NCI-H1930 (cell line): ENCODE measurements around the gene RPS18.
"Not testable (repeated sequence)": the region's sequence is repeated elsewhere in the genome, so short reads cannot be mapped to it uniquely, and the experiment has no call there.

ENCODE experiments used
- DNase-seq, 2 experiments: peaks; one replicate each; lab custom pipeline; 2025; lab: John Stamatoyannopoulos, UW

The RPS18 gene

DNA sequence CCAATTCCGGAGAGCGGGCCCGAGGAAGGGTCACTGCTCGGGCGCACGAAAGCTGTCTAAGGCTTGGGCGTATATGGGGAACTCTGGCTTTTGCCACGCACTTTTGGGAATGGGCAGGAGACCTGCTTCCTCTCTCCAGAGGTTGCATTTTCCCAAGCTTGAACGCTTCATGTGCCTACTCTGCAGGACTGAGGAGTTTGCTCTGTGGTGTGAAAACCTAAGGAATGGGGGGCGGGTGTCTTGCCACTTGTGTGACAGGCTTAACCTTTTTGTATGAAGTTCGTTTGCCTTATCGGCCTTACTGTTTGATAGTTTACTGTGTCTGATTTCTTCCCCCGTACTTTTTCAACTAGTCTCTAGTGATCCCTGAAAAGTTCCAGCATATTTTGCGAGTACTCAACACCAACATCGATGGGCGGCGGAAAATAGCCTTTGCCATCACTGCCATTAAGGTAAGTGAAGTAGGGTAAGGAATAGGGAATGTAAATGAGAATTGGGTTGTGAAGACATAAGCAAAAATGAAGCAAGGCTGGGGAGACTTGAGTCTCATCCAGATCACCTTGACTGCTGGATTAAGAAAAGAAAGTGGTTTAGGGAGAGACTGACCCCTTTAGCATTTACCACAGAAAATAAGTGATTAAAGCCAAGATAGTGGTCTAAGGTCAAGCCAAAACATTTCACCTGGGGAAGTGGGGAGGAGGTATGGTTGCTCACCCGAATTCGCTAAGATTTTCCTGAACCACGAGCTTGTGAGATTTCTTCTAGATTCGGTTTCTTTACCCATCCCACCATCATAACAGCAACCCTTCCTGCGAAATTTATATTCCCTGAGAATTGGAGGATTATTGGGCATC is 627 bp downstream of the RPS18 start:
- no peak for DNase-seq

DNA sequence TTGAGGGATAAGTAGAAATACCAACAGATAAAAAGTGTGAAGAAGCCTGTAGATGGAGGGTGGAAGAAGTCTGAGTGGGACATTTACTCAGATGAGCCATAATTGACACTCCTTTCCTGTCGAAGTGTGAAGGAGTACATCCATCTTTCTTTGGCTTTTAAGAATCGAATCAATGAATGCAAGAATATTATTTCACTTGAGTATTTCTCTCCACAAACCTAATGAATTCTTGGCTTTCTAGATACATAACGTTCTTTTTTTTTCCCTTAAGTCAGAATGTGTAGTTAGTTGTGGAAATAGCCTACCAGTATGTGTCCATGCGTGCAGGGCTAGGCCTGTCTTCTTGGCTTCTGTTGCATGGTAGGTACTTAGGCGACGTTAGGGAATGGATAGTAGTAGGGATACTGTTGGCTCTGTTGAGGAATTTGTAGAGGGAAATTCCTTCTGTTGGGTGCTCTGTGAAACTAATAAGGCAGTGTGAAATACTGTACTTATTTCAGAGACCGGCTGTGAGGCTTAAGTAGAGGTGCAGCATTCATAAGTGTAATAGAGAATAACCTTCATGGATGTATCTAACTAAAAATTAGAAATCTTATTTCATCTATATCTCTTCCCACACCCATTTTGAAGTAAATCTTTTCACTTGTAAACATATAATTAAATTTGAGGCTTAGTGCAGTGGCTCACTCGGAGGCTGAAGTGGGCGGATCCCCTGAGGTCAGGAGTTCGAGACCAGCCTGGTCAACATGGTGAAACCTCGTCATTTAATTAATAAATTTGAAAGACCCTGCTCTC is 1.5 kb downstream of the RPS18 start:
- no peak for DNase-seq

DNA sequence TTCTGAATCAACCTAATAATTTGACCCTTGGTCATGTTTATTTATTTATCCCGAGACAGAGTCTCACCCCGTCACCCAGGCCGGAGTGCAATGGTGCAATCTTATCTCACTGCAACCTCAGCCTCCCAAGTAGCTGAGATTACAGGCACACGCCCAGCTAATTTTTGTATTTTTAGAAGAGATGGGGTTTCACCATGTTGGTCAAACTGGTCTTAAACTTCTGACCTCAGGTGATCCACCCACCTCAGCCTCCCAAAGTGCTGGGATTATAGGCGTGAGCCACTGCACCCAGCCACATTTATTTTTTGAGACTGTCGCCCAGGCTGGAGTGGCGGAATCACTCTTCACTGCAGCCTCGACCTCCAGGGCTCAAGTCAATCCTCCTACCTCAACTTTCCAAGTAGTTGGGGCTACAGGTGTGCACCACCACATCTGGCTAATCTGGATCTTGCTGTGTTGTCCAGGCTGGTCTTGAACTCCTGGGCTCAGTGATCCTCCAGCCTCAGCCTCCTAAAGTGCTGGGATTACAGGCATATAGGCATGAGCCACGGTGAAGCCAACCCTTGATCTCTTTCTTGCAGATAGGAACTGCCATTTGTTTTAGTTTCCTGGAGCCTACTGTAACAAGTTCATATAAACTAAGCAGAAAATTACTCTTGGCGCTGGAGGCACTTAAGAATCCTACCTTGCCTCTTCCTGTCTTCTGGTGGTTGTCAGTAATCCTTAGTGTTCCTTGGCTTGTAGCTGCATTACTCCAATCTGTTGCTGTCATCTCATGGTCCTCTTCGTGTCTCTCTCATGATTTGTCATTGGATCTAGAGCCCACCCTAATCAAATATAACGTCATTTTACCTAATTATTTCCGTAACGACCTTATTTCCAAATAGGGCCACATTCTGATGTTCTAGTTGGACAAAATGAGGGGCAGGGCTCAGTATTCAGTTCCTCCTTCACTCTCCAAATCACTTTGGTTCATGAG is 2.3 kb downstream of the RPS18 start:
- no peak for DNase-seq

DNA sequence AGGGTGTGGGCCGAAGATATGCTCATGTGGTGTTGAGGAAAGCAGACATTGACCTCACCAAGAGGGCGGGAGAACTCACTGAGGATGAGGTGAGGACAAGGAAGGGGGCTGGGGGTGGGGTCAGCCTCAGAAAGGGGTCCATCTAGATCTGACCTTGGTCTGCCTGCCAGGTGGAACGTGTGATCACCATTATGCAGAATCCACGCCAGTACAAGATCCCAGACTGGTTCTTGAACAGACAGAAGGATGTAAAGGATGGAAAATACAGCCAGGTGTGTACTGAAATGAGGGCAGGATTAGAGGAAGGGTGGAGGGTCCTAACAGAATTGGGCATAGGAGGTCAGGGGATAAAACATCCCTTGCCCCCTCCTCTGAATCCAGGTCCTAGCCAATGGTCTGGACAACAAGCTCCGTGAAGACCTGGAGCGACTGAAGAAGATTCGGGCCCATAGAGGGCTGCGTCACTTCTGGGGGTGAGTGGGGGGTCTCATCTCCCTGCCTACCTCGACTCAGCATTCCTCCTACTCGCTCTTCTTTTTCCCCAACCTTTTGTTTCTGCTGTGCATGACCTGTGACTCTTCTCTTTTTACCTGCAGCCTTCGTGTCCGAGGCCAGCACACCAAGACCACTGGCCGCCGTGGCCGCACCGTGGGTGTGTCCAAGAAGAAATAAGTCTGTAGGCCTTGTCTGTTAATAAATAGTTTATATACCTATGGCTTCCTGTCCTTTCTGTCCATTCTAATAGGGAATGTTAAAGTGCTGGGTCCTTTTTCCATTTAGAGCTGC is 4.1 kb downstream of the RPS18 start:
- DNase-seq: not testable (repeated sequence)

DNA sequence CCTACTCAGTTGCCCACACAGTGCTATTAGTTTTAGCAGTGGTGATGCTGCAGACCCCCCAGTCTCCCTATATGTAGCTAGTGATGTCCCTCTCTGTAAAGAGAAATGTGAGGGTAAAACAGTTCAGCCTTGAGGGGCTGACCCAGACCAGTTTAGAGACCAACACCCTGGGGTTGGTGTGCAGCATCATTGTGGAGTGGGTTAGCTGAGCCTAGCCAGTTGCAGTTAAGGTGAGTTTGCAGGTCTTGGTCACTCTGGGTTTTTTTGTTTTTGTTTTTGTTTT is 4.6 kb downstream of the RPS18 start:
- no peak for DNase-seq

DNA sequence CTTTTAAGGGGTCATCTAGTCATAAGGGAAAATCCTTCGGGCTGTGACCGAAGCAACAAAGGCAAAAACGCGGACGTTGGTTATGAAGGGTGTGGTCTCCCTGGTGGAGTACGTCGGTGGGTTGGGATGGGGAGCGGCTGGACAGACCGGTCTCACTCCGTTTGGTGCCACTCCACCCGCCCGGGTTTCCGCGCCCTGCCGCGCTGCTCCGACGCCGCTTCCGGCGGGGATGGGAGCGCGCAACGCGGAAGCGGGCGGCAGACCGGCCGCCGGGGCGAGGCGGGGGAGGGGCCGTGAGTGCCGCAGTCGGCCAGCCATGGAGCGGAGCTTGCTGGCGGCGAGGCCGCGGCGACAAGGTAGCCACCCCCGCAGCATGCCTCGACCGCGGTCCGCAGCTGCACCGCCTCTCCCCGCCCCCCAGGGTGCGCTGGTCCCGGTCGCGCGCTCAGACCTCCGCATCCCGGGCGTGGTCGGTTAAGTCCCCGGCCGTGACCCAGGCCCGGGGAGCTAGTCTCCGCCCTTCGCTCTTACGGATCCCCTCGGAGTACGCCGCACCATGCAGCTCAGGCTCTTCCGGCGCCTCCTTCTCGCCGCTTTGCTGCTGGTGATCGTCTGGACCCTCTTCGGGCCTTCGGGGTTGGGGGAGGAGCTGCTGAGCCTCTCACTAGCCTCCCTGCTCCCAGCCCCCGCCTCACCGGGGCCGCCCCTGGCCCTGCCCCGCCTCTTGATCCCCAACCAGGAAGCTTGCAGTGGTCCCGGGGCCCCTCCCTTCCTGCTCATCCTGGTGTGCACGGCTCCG is 5.2 kb downstream of the RPS18 start, which contains the start of gene B3GALT4:
TSS of gene B3GALT4 (plus strand) at position 260 of the 799 bp plus-strand sequence. CDS start at position 557, 297 bp downstream.
- peak; percentile 59 to 83 for DNase-seq

DNA sequence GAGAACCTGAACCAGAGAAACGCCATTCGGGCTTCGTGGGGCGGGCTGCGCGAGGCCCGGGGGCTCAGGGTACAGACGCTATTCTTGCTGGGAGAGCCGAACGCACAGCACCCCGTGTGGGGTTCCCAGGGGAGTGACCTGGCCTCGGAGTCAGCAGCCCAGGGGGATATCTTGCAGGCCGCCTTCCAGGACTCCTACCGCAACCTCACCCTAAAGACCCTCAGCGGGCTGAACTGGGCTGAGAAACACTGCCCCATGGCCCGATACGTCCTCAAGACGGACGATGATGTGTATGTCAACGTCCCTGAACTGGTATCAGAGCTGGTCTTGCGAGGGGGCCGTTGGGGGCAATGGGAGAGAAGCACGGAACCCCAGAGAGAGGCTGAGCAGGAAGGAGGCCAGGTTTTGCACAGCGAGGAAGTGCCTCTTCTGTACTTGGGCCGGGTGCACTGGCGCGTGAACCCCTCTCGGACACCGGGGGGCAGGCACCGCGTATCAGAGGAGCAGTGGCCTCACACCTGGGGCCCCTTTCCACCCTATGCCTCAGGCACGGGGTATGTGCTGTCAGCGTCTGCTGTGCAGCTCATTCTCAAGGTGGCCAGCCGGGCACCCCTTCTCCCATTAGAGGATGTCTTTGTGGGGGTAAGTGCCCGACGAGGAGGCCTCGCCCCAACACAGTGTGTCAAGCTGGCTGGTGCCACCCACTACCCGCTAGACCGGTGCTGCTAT is 6.0 kb downstream of the RPS18 start:
- no peak for DNase-seq

DNA sequence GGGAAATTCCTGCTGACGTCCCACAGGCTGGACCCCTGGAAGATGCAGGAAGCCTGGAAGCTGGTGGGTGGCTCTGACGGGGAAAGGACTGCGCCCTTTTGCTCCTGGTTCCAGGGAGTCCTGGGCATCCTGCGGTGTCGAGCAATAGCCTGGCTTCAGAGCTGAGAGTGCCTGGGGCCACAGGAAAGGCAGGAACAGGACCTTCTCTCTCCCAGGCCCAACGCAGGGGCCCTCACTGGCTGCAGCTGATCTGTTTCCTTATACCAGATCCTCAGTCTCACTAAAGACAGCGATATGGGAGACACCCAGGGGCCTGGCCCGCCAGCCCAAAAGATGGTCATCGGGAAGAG is 6.5 kb downstream of the RPS18 start:
- no peak for DNase-seq

DNA sequence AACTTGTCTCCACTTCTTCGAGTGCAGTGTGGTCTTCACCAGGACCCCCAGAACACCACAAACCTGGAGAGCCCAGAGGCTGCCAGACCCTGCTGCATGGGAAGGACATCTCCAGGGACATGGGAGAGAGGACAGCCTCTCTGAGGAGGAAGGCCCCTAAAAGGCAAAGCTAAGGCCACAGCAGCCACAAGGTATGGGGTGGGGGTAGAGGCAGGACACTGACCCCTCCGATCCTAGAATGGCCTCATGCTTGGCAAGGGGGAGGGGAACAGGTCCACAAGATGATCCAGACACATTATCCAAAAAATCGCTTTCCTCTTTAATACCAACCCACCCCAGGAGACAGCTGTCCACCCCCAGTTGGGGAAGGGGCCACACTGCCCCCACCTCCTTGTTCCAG is 6.9 kb downstream of the RPS18 start:
- DNase-seq: no peak

DNA sequence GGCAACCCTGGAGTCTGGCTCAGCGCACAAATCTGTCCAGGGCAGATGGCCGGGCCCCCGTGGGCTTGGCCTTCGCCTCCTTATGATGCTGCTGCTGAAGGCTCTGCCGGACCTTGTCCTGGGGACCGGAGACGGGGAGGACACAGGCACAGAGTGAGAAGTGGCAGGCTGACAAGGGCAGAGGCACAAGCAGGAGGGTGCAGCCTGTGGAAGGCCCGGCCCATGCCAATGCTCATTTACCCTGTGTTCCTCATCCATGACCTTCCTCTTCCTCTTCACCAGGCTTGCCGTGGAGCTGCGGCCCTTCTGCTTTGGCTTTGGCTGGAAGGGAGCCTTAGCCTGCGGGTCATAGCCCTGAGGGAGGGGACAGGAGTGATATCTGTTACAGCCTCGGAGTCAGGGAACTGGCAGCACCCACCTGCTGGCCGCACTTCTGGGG is 7.4 kb downstream of the RPS18 start:
- no peak for DNase-seq

DNA sequence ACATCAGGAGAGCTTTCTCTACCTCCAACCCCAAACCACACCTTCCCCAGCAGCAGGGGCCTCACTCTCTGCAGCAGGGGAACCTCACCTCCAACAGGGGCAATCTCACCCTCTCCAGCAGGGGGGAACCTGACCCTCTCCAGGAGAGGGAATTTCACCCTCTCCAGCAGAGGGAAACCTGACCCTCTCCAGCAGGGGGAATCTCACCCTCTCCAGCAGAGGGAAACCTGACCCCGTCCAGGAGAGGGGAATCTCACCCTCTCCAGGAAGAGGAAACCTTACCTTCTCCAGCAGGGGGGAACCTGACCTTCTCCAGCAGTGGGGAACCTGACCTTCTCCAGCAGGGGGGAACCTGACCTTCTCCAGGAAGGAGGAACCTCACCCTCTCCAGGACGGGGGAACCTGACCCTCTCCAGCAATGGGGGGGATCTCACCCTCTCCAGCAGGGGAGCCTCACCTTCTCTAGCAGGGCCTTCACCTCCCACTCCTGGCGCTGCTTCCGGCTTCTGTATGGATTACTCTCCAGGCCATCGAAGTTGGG is 8.2 kb downstream of the RPS18 start:
- DNase-seq: peak; percentile 8 to 48

DNA sequence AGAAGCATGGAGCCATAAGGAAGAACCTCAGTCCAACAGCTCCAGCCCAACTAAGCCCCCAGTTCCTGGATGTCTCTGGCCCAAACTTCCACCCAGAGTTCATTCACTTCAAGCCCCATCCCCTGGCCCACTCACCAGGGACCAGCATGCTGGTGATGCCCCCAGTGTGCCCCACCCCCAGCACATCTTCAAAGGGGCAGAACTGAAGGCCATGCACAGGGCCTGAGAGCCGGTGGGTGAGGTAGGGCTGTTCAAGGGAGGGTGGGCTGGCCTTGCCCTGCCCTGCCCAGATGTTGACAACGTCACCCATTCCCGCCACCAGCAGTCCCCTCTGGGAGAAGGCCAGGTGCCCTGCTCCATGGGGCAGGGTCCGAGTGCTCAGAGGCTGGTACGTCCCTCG is 8.7 kb downstream of the RPS18 start:
- no peak for DNase-seq

DNA sequence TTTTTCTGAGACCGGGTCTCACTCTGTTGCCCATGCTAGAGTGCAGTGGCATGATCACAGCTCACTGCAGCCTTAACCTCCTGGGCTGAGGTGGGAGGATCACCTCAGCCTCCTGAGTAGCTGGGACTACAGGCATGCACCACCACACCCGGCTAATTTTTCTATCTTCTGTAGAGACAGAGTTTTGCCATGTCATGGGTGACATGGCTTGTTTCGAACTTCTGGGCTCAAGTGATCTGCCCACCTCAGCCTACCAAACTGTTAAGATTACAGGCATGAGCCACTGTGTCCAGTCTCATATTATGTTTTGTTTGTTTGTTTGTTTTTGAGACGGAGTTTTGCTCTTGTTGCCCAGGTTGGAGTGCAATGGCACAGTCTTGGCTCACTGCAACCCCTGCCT is 13.3 kb downstream of the RPS18 start:
- DNase-seq: not testable (repeated sequence)

DNA sequence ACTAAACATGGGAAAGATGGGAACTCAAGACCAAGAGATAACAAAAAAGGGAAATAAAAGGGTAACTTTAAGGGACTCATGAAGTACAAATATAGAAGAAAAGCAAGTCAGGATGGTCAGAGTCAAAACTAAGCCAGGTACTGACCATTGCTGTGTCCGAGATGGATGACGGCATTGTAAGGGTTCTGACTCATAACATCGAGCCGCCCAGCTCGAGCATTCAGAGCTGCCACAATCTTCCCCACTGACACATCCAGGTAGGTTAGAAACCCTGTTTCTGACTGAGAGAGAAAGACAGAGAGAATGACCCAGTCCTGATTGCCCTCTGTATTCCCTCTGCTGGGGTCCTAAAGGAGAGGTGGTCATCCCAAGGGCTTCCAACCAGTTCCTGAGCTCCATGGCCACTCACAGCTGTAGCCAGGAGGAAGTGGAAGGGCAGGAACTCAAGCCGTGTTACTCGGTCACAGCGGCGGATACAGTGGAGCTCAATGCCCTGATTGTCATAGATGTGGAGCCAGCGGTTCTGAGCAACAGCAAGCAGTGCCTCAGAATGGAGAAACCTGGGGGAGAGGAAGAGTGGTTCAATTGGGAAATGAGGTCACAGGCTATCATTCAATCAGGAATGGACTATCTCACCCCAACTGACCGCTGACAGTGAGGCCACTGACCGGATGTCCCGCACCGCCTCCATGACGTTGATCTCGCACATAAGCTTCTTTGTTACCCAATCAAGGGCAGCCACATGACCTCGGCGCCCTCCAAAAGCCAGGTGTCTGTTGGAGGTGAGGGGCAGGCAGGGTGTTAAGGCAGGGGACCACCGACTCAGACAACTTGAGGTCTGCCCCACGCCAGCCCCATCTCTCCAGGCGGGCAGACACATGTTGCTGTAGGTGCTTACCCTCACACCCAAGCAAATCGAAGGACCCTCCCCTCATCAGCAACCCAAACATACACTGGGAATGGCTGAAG is 15.4 kb downstream of the RPS18 start:
- no peak for DNase-seq

DNA sequence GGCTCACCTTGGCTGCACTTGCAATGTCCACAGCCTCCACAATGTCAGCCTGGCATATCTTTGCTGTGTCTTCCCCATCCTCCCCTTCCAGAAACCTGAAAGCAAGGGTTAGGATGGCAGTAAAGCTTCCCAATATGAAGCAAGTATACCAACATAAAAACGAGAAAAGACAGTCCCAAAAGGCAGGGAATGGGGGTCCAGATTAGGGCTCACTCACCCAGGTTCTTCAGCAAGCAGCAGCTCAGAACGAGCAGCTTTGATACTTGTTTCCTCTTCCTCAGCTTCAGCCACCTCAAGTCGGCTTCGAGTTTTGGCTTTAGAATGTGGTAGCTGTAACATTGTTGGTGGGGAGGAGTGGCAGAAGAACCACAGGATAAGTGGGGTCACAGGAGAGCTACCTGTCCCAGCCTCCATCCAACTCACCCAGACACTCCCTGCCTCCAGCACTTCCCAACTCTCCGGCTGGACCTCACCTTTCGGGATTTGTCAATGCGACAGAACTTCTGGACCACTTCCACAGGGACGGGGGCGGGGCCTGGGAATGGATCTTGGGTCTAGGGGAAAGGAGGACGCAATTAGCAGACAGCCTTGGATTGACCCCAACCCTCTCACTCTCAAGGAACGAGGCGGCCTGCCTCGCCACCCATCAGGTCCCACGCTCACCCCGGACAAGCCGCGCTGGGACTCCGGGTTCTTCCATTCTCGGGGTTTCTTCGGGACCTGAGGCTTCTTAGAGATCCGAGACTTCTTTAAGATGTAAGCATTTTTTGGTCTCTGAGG is 16.5 kb downstream of the RPS18 start:
- DNase-seq: no peak

DNA sequence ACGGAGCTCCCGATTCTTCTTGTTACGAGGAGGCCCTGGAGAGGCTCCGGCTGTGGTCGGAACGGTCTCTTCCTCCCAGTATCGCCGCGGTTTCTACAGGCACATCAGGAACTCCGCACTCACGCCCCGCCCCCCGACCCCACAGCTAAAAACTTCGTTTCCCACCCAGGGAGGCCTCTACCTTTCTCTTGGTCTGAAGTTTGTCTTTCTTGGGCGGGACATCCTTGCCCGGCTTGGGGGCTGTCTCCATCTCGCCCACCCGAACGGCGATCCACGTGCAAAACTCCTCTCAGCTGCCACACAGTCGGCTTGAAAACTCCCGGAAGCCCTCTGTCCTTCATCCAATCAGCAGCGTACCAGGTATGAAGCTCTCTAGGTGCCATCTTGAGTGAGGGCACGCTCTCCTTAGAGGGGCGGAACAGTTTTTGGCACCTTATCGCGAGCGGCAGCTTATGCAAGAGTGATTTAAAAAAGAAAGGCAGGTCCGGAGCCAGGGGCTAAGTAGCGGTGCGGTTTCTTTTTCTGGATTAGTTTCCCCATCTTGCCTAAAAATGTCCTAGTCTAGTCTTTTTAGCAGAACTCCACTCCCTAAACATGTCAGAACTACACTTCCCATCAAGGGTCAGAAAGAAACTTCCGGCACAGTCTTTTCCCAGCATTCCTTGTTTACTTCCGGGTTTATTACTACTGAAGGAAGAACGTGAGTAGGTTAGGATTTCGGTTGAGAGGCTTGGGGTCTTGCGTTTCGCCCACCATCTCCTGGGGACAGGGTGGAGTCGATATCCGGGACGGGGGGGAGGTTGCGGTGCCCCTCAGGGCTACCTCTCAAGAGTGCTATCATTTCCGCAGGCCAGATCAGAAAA is 17.3 kb downstream of the RPS18 start, which contains the start of the genes PFDN6 and WDR46:
TSS of gene PFDN6 (plus strand) at position 681 of the 863 bp plus-strand sequence. CDS start 256 bp downstream, outside the sequence.
TSS of gene WDR46 (minus strand) at position 319 of the 863 bp plus-strand sequence. CDS start at position 250, 69 bp downstream.
- peak; percentile 71 to 78 for DNase-seq
